ENCODE results near the gene SPAG16.

DNA sequence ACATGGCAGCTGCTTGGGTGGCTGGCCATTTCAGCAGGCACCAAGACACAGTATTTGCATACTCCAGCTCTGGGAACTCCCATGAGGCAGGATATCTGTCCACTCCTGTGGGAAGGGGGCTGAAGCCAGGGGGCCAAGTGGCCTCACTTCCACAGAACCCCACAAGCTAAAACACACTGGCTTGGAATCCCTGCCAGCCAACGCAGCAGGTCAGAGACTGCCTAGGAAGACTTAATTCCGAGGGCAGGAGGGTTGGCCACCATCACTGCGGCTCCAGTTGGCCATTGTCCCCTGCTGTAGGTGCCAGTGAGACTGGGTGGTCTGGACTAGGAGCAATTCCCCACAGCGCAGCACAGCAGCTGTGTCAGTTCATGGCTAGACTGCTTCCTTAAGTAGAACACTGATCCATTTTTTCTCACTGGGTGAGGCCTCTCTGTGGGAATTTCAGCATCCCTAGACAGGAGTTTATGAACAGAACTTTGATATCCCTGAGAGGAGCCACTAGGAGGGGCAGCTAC lies 52.0 kb downstream of the SPAG16 start:
- TF ChIP-seq, protein P1, sequence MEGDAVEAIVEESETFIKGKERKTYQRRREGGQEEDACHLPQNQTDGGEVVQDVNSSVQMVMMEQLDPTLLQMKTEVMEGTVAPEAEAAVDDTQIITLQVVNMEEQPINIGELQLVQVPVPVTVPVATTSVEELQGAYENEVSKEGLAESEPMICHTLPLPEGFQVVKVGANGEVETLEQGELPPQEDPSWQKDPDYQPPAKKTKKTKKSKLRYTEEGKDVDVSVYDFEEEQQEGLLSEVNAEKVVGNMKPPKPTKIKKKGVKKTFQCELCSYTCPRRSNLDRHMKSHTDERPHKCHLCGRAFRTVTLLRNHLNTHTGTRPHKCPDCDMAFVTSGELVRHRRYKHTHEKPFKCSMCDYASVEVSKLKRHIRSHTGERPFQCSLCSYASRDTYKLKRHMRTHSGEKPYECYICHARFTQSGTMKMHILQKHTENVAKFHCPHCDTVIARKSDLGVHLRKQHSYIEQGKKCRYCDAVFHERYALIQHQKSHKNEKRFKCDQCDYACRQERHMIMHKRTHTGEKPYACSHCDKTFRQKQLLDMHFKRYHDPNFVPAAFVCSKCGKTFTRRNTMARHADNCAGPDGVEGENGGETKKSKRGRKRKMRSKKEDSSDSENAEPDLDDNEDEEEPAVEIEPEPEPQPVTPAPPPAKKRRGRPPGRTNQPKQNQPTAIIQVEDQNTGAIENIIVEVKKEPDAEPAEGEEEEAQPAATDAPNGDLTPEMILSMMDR (IDR thresholded peaks at IDR 0.05): no peak
- TF ChIP-seq POLR2A (IDR thresholded peaks at IDR 0.05): no peak

Data from body of pancreas (tissue), 4 donors.